ENCODE results near the gene CREG2. TPM values are rescaled to one million over a fixed set of nuclear protein-coding genes. Genes with fewer than 3 reads are reported as not detected.

The CREG2 gene
- total RNA-seq, 4 donors from 2014 or later = 0.04 to 0.54 TPM; not detected in 2

GRCh38 chr2:101399021-101399799, 11.9 kb upstream of the CREG2 start:
- H3K9me3 ChIP-seq = no peaks in the 10 kb centered on the region
- H3K36me3 ChIP-seq = no peaks in the 10 kb centered on the region
- WGBS, 2 donors (ENCODE audit: low coverage in 1 of 2) = 70 to 76% methylated on average over 9 to 11 of the region's 11 CpGs
- H3K4me3 ChIP-seq = no peak overlapping the region
- no peak for TF ChIP-seq POLR2AphosphoS5 (IDR thresholded peaks at IDR 0.05)
- no peak for TF ChIP-seq EP300 (IDR thresholded peaks at IDR 0.05)
- TF ChIP-seq CTCF (IDR thresholded peaks at IDR 0.05) = no peak
- no peak for TF ChIP-seq POLR2A (IDR thresholded peaks at IDR 0.05)
- peaks cover 13% of the 10 kb centered on the region for H3K27me3 ChIP-seq
- ATAC-seq = no peak
- no peaks in the 10 kb centered on the region for H3K4me1 ChIP-seq
- no peak overlapping the region for H3K27ac ChIP-seq

- peaks cover 13% of the 10 kb centered on the region for H3K27me3 ChIP-seq
- H3K4me1 ChIP-seq = no peaks in the 10 kb centered on the region
- H3K9me3 ChIP-seq = no peaks in the 10 kb centered on the region
- no peak for TF ChIP-seq CTCF (IDR thresholded peaks at IDR 0.05)
- TF ChIP-seq POLR2AphosphoS5 (IDR thresholded peaks at IDR 0.05) = no peak
- no peak for TF ChIP-seq POLR2A (IDR thresholded peaks at IDR 0.05)
- TF ChIP-seq EP300 (IDR thresholded peaks at IDR 0.05) = no peak
- no peaks in the 10 kb centered on the region for H3K36me3 ChIP-seq
- 66 to 85% methylated on average over 4 to 9 of the region's 10 CpGs for WGBS, 2 donors (ENCODE audit: low coverage in 1 of 2)
- no peak for ATAC-seq
- H3K4me3 ChIP-seq = no peak overlapping the region
- H3K27ac ChIP-seq = no peak overlapping the region
Measured at GRCh38 chr2:101398116-101398821, 11.0 kb upstream of the CREG2 start.

GRCh38 chr2:101396316-101396717, 9.0 kb upstream of the CREG2 start:
- WGBS, 2 donors (ENCODE audit: low coverage in 1 of 2) = 37 to 75% methylated on average over 2 of the region's 2 CpGs
- Histone ChIP-seq H3K27me3 (peaks cover 19% of the 10 kb centered on the region), H3K36me3 (no peaks in the 10 kb centered on the region), H3K4me3 (no peak overlapping the region), H3K9me3 (no peaks in the 10 kb centered on the region), H3K27ac (no peak overlapping the region), H3K4me1 (no peaks in the 10 kb centered on the region)
- TF ChIP-seq EP300 (IDR thresholded peaks at IDR 0.05) = no peak
- no peak for TF ChIP-seq POLR2A (IDR thresholded peaks at IDR 0.05)
- no peak for TF ChIP-seq CTCF (IDR thresholded peaks at IDR 0.05)
- TF ChIP-seq POLR2AphosphoS5 (IDR thresholded peaks at IDR 0.05) = no peak
- no peak for ATAC-seq

GRCh38 chr2:101395545-101396315, 8.4 kb upstream of the CREG2 start:
- Histone ChIP-seq H3K27ac (no peak overlapping the region), H3K4me1 (no peaks in the 10 kb centered on the region), H3K27me3 (peaks cover 23% of the 10 kb centered on the region), H3K9me3 (no peaks in the 10 kb centered on the region), H3K36me3 (no peaks in the 10 kb centered on the region), H3K4me3 (no peak overlapping the region)
- 80 to 84% methylated on average over 2 to 5 of the region's 6 CpGs for WGBS, 2 donors (ENCODE audit: low coverage in 1 of 2)
- TF ChIP-seq POLR2AphosphoS5 (IDR thresholded peaks at IDR 0.05) (no peak), POLR2A (IDR thresholded peaks at IDR 0.05) (no peak), CTCF (IDR thresholded peaks at IDR 0.05) (no peak), EP300 (IDR thresholded peaks at IDR 0.05) (no peak)
- ATAC-seq = no peak
